Trophoblast cell (in vitro differentiated cells and primary cell): ENCODE measurements around the gene JMY.

ENCODE experiments used
- DNase-seq, 2 donors: peaks; one replicate each; pipeline ENCODE4 v3.0.0-alpha.2; 2016
- H2AFZ ChIP-seq: 2 replicates; pipeline ENCODE4 v1.6.1; 2013; ENCODE audit warnings: low read length, moderate library complexity, mild to moderate bottlenecking; ENCODE audit not compliant: insufficient read depth, poor library complexity
- H2AK5ac ChIP-seq: 2 replicates; pipeline ENCODE4 v1.6.1; 2013; ENCODE audit warnings: mild to moderate bottlenecking, low read length
- H2BK120ac ChIP-seq: 2 replicates; pipeline ENCODE4 v1.6.1; 2013; ENCODE audit warnings: low read length, mild to moderate bottlenecking, moderate library complexity; ENCODE audit not compliant: insufficient read depth, poor library complexity
- H2BK12ac ChIP-seq: 2 replicates; pipeline ENCODE4 v1.6.1; 2013; ENCODE audit warnings: mild to moderate bottlenecking, low read length, moderate library complexity
- H2BK5ac ChIP-seq: 2 replicates; pipeline ENCODE4 v1.6.1; 2013; ENCODE audit warnings: low read length, low read depth, moderate library complexity, mild to moderate bottlenecking; ENCODE audit not compliant: poor library complexity
- H3K14ac ChIP-seq: 2 replicates; pipeline ENCODE4 v1.6.1; 2013; ENCODE audit warnings: mild to moderate bottlenecking, low read length
- H3K18ac ChIP-seq: 2 replicates; pipeline ENCODE4 v1.6.1; 2013; ENCODE audit warnings: mild to moderate bottlenecking, low read length
- H3K23ac ChIP-seq: 2 replicates; pipeline ENCODE4 v1.6.1; 2013; ENCODE audit warnings: low read length
- H3K27ac ChIP-seq: 2 replicates; pipeline ENCODE4 v1.5.1; 2013; ENCODE audit warnings: low read depth, mild to moderate bottlenecking, inconsistent platforms, low read length, moderate library complexity
- H3K27me3 ChIP-seq: 2 replicates; pipeline ENCODE4 v1.6.1; 2013; ENCODE audit warnings: inconsistent platforms, mild to moderate bottlenecking, low read length, moderate library complexity; ENCODE audit not compliant: insufficient read depth
- H3K36me3 ChIP-seq, 2 experiments: 1 replicate in 1 of 2; 2 replicates in 1 of 2; pipeline ENCODE4 v1.6.1; 2013; ENCODE audit warnings: low read length in 2 of 2, mild to moderate bottlenecking in 2 of 2, moderate library complexity in 1 of 2; ENCODE audit not compliant: insufficient read depth in 2 of 2, control insufficient read depth in 1 of 2
- H3K4ac ChIP-seq: 2 replicates; pipeline ENCODE4 v1.6.1; 2013; ENCODE audit warnings: low read depth, mild to moderate bottlenecking, low read length, moderate library complexity
- H3K4me1 ChIP-seq, 2 experiments: 1 replicate in 1 of 2; 2 replicates in 1 of 2; pipeline ENCODE4 v1.6.1; 2013; ENCODE audit warnings: low read length in 2 of 2, mild to moderate bottlenecking in 2 of 2, moderate library complexity in 1 of 2; ENCODE audit not compliant: insufficient read depth in 2 of 2, control insufficient read depth in 1 of 2
- H3K4me2 ChIP-seq: 2 replicates; pipeline ENCODE4 v1.6.1; 2013; ENCODE audit warnings: inconsistent platforms, mild to moderate bottlenecking, low read length, moderate library complexity
- H3K4me3 ChIP-seq: 2 replicates; pipeline ENCODE4 v1.5.1; 2013; ENCODE audit warnings: mild to moderate bottlenecking, low read depth, low read length, inconsistent platforms
- H3K79me1 ChIP-seq: one replicate; pipeline ENCODE4 v1.6.1; 2013; ENCODE audit warnings: low read length
- H3K79me2 ChIP-seq: 2 replicates; pipeline ENCODE4 v1.6.1; 2013; ENCODE audit warnings: low read length, mild to moderate bottlenecking; ENCODE audit not compliant: control insufficient read depth, insufficient read depth, poor library complexity
- H3K9ac ChIP-seq: 2 replicates; pipeline ENCODE4 v1.6.1; 2013; ENCODE audit warnings: mild to moderate bottlenecking, low read length
- H3K9me3 ChIP-seq: 2 replicates; pipeline ENCODE4 v1.6.1; 2013; ENCODE audit warnings: low read depth, mild to moderate bottlenecking, control low read depth, inconsistent platforms, low read length; ENCODE audit not compliant: insufficient read depth
- H4K12ac ChIP-seq: 2 replicates; pipeline ENCODE4 v1.6.1; 2013; ENCODE audit warnings: low read depth, mild to moderate bottlenecking, low read length, moderate library complexity
- H4K8ac ChIP-seq: 2 replicates; pipeline ENCODE4 v1.6.1; 2013; ENCODE audit warnings: low read depth, mild to moderate bottlenecking, low read length, moderate library complexity
- H4K91ac ChIP-seq: one replicate; pipeline ENCODE4 v1.6.1; 2013; ENCODE audit warnings: low read depth, mild to moderate bottlenecking, low read length, moderate library complexity
- WGBS: extraction: QIAGEN DNeasy Blood & Tissue Kit; methylation state at CpG from one replicate; pipeline ENCODE4 v1.1.7; 2013; ENCODE audit warnings: missing lambda C conversion rate; ENCODE audit not compliant: insufficient read length, insufficient coverage; ENCODE audit errors: extremely low coverage; 5-methylcytosine and 5-hydroxymethylcytosine counted together

JMY gene

DNA sequence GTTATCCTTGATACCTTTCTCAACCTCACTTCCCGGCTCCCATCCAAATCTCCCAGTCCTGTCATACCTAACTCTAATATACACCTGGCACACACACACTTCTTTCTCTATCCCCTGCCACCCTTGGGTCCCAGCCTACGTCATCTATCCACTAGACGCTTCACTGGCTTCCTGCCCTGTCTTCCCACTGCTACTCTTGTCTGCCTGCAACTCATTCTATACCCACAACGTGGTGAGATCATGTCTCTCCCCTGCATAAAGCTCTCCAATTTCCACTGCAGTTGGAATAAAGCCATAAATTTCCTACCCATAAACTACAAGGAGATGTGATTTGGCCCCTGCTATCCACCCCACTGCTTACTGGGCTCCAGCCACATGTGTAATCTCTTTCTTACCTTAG is 93.5 kb downstream of the JMY start:
- no CpG with 5 or more reads among the region's 4 CpGs for WGBS
- no peak overlapping the region for H3K4me3 ChIP-seq
- no peak overlapping the region for H2AFZ ChIP-seq
- no peak for DNase-seq
- no peaks in the 10 kb centered on the region for H3K9me3 ChIP-seq
- no peak overlapping the region for H3K27ac ChIP-seq
- no peak overlapping the region for H4K12ac ChIP-seq
- no peaks in the 10 kb centered on the region for H3K27me3 ChIP-seq
- no peaks in the 10 kb centered on the region for H3K79me2 ChIP-seq
- H3K4me1 ChIP-seq, result no peaks in the 10 kb centered on the region
- no peak overlapping the region for H3K23ac ChIP-seq
- H4K91ac ChIP-seq, result no peak overlapping the region
- no peak overlapping the region for H3K14ac ChIP-seq
- no peak overlapping the region for H4K8ac ChIP-seq
- H3K4ac ChIP-seq, result no peak overlapping the region
- no peaks in the 10 kb centered on the region for H3K36me3 ChIP-seq
- no peaks in the 10 kb centered on the region for H3K79me1 ChIP-seq
- no peak overlapping the region for H3K4me2 ChIP-seq
- no peak overlapping the region for H2BK120ac ChIP-seq
- H3K9ac ChIP-seq, result no peak overlapping the region
- H2BK12ac ChIP-seq, result no peak overlapping the region
- no peak overlapping the region for H2AK5ac ChIP-seq
- no peak overlapping the region for H3K18ac ChIP-seq
- no peak overlapping the region for H2BK5ac ChIP-seq

DNA sequence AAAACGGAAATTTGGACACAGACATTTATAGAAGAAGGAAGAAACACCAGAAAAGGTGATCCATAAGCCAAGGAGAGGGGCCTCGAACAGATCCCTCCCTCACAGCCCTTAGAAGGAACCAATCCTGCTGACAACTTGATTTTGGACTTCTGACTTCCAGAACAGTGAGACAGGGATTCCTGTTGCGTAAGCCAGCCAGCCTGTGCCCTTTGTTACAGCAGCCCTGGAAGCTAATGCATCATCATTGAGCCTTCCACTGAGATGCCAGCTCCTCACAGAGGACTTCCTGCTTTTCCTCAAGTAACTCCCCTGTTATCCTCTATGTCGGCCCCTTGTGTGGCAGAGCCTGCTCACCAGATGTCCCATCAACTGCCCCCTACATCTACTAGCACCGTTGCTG is 94.1 kb downstream of the JMY start:
- Histone ChIP-seq H3K4me1 (no peaks in the 10 kb centered on the region), H4K8ac (no peak overlapping the region), H3K18ac (no peak overlapping the region), H3K79me1 (no peaks in the 10 kb centered on the region), H2AK5ac (no peak overlapping the region), H3K23ac (no peak overlapping the region), H2BK5ac (no peak overlapping the region), H3K79me2 (no peaks in the 10 kb centered on the region), H3K14ac (no peak overlapping the region), H4K12ac (no peak overlapping the region), H3K36me3 (no peaks in the 10 kb centered on the region), H3K9ac (no peak overlapping the region), H3K9me3 (no peaks in the 10 kb centered on the region), H2BK120ac (no peak overlapping the region), H3K27ac (no peak overlapping the region), H3K4me3 (no peak overlapping the region), H2BK12ac (no peak overlapping the region), H3K27me3 (no peaks in the 10 kb centered on the region), H4K91ac (no peak overlapping the region), H3K4ac (no peak overlapping the region), H2AFZ (no peak overlapping the region), H3K4me2 (no peak overlapping the region)
- no CpG with 5 or more reads among the region's 5 CpGs for WGBS
- DNase-seq, result peak; percentile 2 to 35

DNA sequence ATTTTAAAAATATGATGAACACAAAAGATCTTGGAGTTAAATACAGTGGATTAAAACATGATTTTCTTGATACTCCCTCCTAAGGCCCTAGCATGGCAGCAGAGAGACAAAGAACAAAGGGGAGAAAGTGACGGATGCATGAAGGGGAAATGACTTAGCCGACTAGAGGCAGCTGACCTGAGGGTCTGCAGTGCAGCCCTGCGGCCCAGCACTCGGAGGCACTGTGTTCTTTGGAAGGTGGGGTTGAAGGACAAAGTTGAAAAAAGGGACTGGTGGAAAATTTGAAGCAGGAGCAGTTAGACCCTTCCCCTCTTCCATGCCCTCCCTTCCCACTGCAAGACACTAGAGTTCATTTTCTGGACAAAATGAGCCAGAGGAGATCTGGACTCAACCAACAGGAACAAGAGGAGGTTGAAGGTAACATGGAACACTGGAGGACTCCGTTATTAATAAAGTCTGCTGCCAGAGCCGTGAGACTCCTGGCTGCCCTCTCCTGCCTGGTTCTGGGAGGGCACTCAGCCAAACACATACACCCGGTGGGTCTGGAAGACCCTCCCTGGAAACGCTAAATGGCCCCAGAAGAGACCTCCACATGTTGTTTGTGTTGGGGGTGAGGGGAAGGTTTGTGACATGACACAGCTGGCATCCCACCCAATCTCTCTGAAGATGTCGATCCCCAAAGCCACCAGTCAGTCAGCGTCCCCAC is 98.1 kb downstream of the JMY start:
- Histone ChIP-seq H3K27me3 (no peaks in the 10 kb centered on the region), H3K14ac (no peak overlapping the region), H2AFZ (no peak overlapping the region), H3K4ac (no peak overlapping the region), H4K8ac (no peak overlapping the region), H2BK120ac (no peak overlapping the region), H3K18ac (no peak overlapping the region), H4K12ac (no peak overlapping the region), H3K4me2 (no peak overlapping the region), H4K91ac (no peak overlapping the region), H3K36me3 (no peaks in the 10 kb centered on the region), H3K9ac (no peak overlapping the region), H2BK5ac (no peak overlapping the region), H3K79me2 (no peaks in the 10 kb centered on the region), H2AK5ac (no peak overlapping the region), H3K9me3 (no peaks in the 10 kb centered on the region), H3K23ac (no peak overlapping the region), H3K27ac (no peak overlapping the region), H2BK12ac (no peak overlapping the region), H3K4me3 (no peak overlapping the region), H3K4me1 (no peaks in the 10 kb centered on the region), H3K79me1 (no peaks in the 10 kb centered on the region)
- WGBS, result no CpG with 5 or more reads among the region's 10 CpGs
- DNase-seq, result no peak

DNA sequence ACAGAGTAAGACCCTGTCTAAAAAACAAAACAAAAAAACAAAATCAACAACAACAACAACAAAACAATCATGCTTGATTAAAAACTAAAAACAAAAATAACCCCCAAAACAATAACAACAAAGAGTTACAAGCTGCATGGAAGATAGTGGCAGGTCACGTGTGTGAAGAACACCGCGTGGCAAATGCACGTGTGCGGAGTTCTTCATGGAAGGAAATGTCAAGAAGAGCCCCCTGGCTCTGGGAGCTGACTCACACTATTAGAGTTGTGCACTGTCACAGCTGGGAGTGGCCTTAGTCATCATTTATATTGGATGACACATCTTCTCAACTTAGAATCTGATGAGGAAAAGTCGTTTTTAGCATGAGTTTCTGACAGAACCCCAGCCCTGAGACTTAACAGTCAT is 110.5 kb downstream of the JMY start:
- WGBS, result no CpG with 5 or more reads among the region's 6 CpGs
- H2BK12ac ChIP-seq, result no peak overlapping the region
- no peaks in the 10 kb centered on the region for H3K79me1 ChIP-seq
- H3K14ac ChIP-seq, result no peak overlapping the region
- H3K9me3 ChIP-seq, result peaks cover 2% of the 10 kb centered on the region
- no peak overlapping the region for H3K4me3 ChIP-seq
- H2BK120ac ChIP-seq, result no peak overlapping the region
- no peak overlapping the region for H4K91ac ChIP-seq
- no peak overlapping the region for H4K8ac ChIP-seq
- no peak overlapping the region for H4K12ac ChIP-seq
- no peak overlapping the region for H2AFZ ChIP-seq
- no peak overlapping the region for H2BK5ac ChIP-seq
- no peak overlapping the region for H3K23ac ChIP-seq
- no peak overlapping the region for H2AK5ac ChIP-seq
- H3K4me2 ChIP-seq, result no peak overlapping the region
- no peaks in the 10 kb centered on the region for H3K27me3 ChIP-seq
- H3K79me2 ChIP-seq, result no peaks in the 10 kb centered on the region
- no peak overlapping the region for H3K4ac ChIP-seq
- H3K27ac ChIP-seq, result no peak overlapping the region
- DNase-seq, result no peak
- H3K9ac ChIP-seq, result no peak overlapping the region
- H3K36me3 ChIP-seq, result no peaks in the 10 kb centered on the region
- H3K18ac ChIP-seq, result no peak overlapping the region
- no peaks in the 10 kb centered on the region for H3K4me1 ChIP-seq
